ENCODE data around the gene TAX1BP1. TPM values are rescaled to one million over a fixed set of nuclear protein-coding genes. Genes with fewer than 3 reads are reported as not detected.

The TAX1BP1 gene
- total and polyA plus RNA-seq, 2 experiments from 2014 or later: 56.5 to 87.9 TPM

DNA sequence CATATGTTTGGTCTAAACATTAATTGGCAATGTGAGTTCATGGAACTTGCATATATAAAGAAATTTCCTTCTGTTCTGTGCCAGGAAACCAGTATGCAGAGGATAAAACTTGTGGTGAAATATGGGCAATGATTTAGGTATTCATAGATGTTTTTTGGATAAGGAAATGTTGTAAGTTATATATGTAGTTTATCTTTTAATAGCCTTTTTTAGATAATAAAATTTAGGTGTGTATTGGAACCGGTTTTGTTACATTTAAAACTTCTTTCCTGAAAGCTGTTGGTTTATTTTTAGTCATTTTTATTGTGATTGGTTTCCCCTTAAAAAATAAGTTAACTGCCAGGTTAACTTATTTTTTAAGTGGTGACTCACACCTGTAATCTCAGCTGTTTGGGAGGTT, 22.1 kb downstream of the TAX1BP1 start:
- ATAC-seq: no peak
- H3F3A ChIP-seq (replicated peaks; ENCODE audit: low read depth): no peaks in the 10 kb centered on the region
- peaks cover 32% of the 10 kb centered on the region for H3K36me3 Mint-ChIP-seq (ENCODE audit: low read depth)

More for the DNA sequence above, 22.1 kb downstream of the TAX1BP1 start:
- Histone ChIP-seq H3K27ac (ENCODE audit: low read depth) (no peak overlapping the region), H3K79me2 (replicated peaks; ENCODE audit: insufficient read depth) (peaks cover 24% of the 10 kb centered on the region), H3K27me3 (ENCODE audit: insufficient read depth) (no peaks in the 10 kb centered on the region), H4K20me1 (replicated peaks; ENCODE audit: insufficient read depth) (no peaks in the 10 kb centered on the region), H3K4me3 (no peak overlapping the region), H2AFZ (no peak overlapping the region), H3K4me2 (no peak overlapping the region), H3K4me1 (ENCODE audit: insufficient read depth) (no peaks in the 10 kb centered on the region), H3K36me3 (ENCODE audit: insufficient read depth) (no peaks in the 10 kb centered on the region), H3K9me2 (ENCODE audit: insufficient read depth) (no peaks in the 10 kb centered on the region)
- DNase-seq (ENCODE audit: low spot score): no peak
- no peak overlapping the region for H3K4me3 Mint-ChIP-seq
- peaks cover 5% of the 10 kb centered on the region; the same call in 2 of the 3 replicates for H3K9me3 Mint-ChIP-seq
- TF ChIP-seq ZNF331 (CRISPR knock-in tag; IDR thresholded peaks at IDR 0.05; ENCODE audit: low read depth) (no peak), EZH2 (IDR thresholded peaks at IDR 0.05; ENCODE audit: low read depth, unreplicated experiment) (no peak), EZH2phosphoT487 (IDR thresholded peaks at IDR 0.05; ENCODE audit: unreplicated experiment) (no peak), STAT1 (IDR thresholded peaks at IDR 0.05; ENCODE audit: unreplicated experiment) (no peak), NANOG (IDR thresholded peaks at IDR 0.05; ENCODE audit: borderline replicate concordance) (no peak), CREB1 (CRISPR knock-in tag; IDR thresholded peaks at IDR 0.05; ENCODE audit: low read depth) (no peak), JUNB (IDR thresholded peaks at IDR 0.05; ENCODE audit: unreplicated experiment) (no peak), ZNF114 (CRISPR knock-in tag; IDR thresholded peaks at IDR 0.05) (no peak), POLR2AphosphoS5 (IDR thresholded peaks at IDR 0.05; ENCODE audit: low read depth) (no peak)
- TF ChIP-seq, protein P1, sequence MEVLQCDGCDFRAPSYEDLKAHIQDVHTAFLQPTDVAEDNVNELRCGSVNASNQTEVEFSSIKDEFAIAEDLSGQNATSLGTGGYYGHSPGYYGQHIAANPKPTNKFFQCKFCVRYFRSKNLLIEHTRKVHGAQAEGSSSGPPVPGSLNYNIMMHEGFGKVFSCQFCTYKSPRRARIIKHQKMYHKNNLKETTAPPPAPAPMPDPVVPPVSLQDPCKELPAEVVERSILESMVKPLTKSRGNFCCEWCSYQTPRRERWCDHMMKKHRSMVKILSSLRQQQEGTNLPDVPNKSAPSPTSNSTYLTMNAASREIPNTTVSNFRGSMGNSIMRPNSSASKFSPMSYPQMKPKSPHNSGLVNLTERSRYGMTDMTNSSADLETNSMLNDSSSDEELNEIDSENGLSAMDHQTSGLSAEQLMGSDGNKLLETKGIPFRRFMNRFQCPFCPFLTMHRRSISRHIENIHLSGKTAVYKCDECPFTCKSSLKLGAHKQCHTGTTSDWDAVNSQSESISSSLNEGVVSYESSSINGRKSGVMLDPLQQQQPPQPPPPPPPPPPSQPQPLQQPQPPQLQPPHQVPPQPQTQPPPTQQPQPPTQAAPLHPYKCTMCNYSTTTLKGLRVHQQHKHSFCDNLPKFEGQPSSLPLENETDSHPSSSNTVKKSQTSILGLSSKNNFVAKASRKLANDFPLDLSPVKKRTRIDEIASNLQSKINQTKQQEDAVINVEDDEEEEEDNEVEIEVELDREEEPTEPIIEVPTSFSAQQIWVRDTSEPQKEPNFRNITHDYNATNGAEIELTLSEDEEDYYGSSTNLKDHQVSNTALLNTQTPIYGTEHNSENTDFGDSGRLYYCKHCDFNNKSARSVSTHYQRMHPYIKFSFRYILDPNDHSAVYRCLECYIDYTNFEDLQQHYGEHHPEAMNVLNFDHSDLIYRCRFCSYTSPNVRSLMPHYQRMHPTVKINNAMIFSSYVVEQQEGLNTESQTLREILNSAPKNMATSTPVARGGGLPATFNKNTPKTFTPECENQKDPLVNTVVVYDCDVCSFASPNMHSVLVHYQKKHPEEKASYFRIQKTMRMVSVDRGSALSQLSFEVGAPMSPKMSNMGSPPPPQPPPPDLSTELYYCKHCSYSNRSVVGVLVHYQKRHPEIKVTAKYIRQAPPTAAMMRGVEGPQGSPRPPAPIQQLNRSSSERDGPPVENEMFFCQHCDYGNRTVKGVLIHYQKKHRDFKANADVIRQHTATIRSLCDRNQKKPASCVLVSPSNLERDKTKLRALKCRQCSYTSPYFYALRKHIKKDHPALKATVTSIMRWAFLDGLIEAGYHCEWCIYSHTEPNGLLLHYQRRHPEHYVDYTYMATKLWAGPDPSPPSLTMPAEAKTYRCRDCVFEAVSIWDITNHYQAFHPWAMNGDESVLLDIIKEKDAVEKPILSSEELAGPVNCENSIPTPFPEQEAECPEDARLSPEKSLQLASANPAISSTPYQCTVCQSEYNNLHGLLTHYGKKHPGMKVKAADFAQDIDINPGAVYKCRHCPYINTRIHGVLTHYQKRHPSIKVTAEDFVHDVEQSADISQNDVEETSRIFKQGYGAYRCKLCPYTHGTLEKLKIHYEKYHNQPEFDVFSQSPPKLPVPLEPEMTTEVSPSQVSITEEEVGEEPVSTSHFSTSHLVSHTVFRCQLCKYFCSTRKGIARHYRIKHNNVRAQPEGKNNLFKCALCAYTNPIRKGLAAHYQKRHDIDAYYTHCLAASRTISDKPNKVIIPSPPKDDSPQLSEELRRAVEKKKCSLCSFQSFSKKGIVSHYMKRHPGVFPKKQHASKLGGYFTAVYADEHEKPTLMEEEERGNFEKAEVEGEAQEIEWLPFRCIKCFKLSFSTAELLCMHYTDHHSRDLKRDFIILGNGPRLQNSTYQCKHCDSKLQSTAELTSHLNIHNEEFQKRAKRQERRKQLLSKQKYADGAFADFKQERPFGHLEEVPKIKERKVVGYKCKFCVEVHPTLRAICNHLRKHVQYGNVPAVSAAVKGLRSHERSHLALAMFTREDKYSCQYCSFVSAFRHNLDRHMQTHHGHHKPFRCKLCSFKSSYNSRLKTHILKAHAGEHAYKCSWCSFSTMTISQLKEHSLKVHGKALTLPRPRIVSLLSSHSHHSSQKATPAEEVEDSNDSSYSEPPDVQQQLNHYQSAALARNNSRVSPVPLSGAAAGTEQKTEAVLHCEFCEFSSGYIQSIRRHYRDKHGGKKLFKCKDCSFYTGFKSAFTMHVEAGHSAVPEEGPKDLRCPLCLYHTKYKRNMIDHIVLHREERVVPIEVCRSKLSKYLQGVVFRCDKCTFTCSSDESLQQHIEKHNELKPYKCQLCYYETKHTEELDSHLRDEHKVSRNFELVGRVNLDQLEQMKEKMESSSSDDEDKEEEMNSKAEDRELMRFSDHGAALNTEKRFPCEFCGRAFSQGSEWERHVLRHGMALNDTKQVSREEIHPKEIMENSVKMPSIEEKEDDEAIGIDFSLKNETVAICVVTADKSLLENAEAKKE (CRISPR knock-in tag; IDR thresholded peaks at IDR 0.05): no peak
- TF ChIP-seq, protein P2, sequence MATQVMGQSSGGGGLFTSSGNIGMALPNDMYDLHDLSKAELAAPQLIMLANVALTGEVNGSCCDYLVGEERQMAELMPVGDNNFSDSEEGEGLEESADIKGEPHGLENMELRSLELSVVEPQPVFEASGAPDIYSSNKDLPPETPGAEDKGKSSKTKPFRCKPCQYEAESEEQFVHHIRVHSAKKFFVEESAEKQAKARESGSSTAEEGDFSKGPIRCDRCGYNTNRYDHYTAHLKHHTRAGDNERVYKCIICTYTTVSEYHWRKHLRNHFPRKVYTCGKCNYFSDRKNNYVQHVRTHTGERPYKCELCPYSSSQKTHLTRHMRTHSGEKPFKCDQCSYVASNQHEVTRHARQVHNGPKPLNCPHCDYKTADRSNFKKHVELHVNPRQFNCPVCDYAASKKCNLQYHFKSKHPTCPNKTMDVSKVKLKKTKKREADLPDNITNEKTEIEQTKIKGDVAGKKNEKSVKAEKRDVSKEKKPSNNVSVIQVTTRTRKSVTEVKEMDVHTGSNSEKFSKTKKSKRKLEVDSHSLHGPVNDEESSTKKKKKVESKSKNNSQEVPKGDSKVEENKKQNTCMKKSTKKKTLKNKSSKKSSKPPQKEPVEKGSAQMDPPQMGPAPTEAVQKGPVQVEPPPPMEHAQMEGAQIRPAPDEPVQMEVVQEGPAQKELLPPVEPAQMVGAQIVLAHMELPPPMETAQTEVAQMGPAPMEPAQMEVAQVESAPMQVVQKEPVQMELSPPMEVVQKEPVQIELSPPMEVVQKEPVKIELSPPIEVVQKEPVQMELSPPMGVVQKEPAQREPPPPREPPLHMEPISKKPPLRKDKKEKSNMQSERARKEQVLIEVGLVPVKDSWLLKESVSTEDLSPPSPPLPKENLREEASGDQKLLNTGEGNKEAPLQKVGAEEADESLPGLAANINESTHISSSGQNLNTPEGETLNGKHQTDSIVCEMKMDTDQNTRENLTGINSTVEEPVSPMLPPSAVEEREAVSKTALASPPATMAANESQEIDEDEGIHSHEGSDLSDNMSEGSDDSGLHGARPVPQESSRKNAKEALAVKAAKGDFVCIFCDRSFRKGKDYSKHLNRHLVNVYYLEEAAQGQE (IDR thresholded peaks at IDR 0.05; ENCODE audit: unreplicated experiment): no peak
- TF ChIP-seq, protein P3, sequence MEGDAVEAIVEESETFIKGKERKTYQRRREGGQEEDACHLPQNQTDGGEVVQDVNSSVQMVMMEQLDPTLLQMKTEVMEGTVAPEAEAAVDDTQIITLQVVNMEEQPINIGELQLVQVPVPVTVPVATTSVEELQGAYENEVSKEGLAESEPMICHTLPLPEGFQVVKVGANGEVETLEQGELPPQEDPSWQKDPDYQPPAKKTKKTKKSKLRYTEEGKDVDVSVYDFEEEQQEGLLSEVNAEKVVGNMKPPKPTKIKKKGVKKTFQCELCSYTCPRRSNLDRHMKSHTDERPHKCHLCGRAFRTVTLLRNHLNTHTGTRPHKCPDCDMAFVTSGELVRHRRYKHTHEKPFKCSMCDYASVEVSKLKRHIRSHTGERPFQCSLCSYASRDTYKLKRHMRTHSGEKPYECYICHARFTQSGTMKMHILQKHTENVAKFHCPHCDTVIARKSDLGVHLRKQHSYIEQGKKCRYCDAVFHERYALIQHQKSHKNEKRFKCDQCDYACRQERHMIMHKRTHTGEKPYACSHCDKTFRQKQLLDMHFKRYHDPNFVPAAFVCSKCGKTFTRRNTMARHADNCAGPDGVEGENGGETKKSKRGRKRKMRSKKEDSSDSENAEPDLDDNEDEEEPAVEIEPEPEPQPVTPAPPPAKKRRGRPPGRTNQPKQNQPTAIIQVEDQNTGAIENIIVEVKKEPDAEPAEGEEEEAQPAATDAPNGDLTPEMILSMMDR (conservative IDR thresholded peaks at IDR 0.05; ENCODE audit: low read depth in 2 of 2): no peak
- TF ChIP-seq, protein P4, sequence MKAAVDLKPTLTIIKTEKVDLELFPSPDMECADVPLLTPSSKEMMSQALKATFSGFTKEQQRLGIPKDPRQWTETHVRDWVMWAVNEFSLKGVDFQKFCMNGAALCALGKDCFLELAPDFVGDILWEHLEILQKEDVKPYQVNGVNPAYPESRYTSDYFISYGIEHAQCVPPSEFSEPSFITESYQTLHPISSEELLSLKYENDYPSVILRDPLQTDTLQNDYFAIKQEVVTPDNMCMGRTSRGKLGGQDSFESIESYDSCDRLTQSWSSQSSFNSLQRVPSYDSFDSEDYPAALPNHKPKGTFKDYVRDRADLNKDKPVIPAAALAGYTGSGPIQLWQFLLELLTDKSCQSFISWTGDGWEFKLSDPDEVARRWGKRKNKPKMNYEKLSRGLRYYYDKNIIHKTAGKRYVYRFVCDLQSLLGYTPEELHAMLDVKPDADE (IDR thresholded peaks at IDR 0.05): no peak
- H3K27me3 Mint-ChIP-seq (ENCODE audit: insufficient read depth, low read depth, poor library complexity): no peaks in the 10 kb centered on the region
- no peaks in the 10 kb centered on the region for H3K4me1 Mint-ChIP-seq
- no peak overlapping the region for H3K27ac Mint-ChIP-seq
